GM20000 (cell line): ENCODE measurements around the gene MCEMP1.

Experiments
- DNase-seq: peaks from one replicate; pipeline ENCODE4 v3.0.0; 2012; ENCODE audit warnings: low spot score
- CTCF ChIP-seq: IDR thresholded peaks from 2 replicates; pipeline ENCODE4 v1.5.1; 2012; ENCODE audit warnings: mild to moderate bottlenecking, control low read depth; ENCODE audit errors: extremely low read depth, missing control alignments

The MCEMP1 gene

GRCh38 chr19:7635670-7636069 is 41.2 kb upstream of the MCEMP1 start:
- no peak for TF ChIP-seq CTCF

GRCh38 chr19:7636317-7636690 is 40.6 kb upstream of the MCEMP1 start:
- no peak for TF ChIP-seq CTCF
- no peak for DNase-seq

More at GRCh38 chr19:7635670-7636069, 41.2 kb upstream of the MCEMP1 start:
- no peak for DNase-seq

GRCh38 chr19:7636691-7637373 is 40.1 kb upstream of the MCEMP1 start, which contains the start of gene STXBP2:
Gene STXBP2, plus strand, starts transcription at chr19:7637110. Its CDS starts 40 bp downstream, at chr19:7637150.
- DNase-seq = peak; percentile 99
- no peak for TF ChIP-seq CTCF

- no peak for DNase-seq
- no peak for TF ChIP-seq CTCF
Measured at GRCh38 chr19:7637374-7638256, 39.3 kb upstream of the MCEMP1 start.

GRCh38 chr19:7638802-7639465 is 38.0 kb upstream of the MCEMP1 start:
- no peak for TF ChIP-seq CTCF
- no peak for DNase-seq

GRCh38 chr19:7639863-7640348 is 37.0 kb upstream of the MCEMP1 start:
- no peak for DNase-seq
- TF ChIP-seq CTCF = no peak

- no peak for TF ChIP-seq CTCF
Measured at GRCh38 chr19:7640803-7641202, 36.1 kb upstream of the MCEMP1 start.

More at GRCh38 chr19:7640803-7641202, 36.1 kb upstream of the MCEMP1 start:
- DNase-seq = no peak
